ENCODE measurements around the gene PLXNA3. TPM values are rescaled to one million over a fixed set of nuclear protein-coding genes. Genes with fewer than 3 reads are reported as not detected.

Gene PLXNA3
- total RNA-seq, 1 experiment from 2014 or later = 89.3 TPM

GRCh38 chrX:154430479-154430878 is 27.6 kb upstream of the PLXNA3 start:
- CTCF ChIA-PET = no interaction called here
- Histone ChIP-seq H3K27ac (ENCODE audit: low read depth, low read length) (no peak overlapping the region), H3K4me1 (ENCODE audit: control insufficient read depth in 1 of 2, insufficient read depth in 2 of 2, low read length in 2 of 2) (peaks cover 0 to 17% of the 10 kb centered on the region in 2 experiments; a peak in 2 of 4 replicates), H3K27me3 (ENCODE audit: insufficient read depth, low read length) (no peaks in the 10 kb centered on the region), H3K36me3 (ENCODE audit: control insufficient read depth in 1 of 2, insufficient read depth in 2 of 2, low read length in 2 of 2) (no peaks in the 10 kb centered on the region), H3K4me2 (ENCODE audit: low read length) (no peak overlapping the region), H3K4me3 (replicated peaks in 1 of 2; ENCODE audit: low read depth in 1 of 2, low read length in 2 of 2) (no peak overlapping the region), H4K20me1 (ENCODE audit: insufficient read depth) (no peaks in the 10 kb centered on the region), H3K9me3 (ENCODE audit: control insufficient read depth in 1 of 2, insufficient read depth in 1 of 2, low read depth in 1 of 2, low read length in 2 of 2) (no peaks in the 10 kb centered on the region), H3K79me2 (ENCODE audit: insufficient read depth, low read length) (peaks cover 7% of the 10 kb centered on the region; the same call in 1 of the 2 replicates), H2AFZ (ENCODE audit: low read depth, low read length, poor library complexity, severe bottlenecking) (no peak overlapping the region), H3K9me2 (ENCODE audit: insufficient read depth) (no peaks in the 10 kb centered on the region), H3K9ac (ENCODE audit: low read length) (no peak overlapping the region)
- no peak for TF ChIP-seq JUND (IDR thresholded peaks at IDR 0.05)
- TF ChIP-seq ELF1 (IDR thresholded peaks at IDR 0.05; ENCODE audit: borderline replicate concordance, low read depth) = no peak
- no peak for TF ChIP-seq EGR1 (IDR thresholded peaks at IDR 0.05; ENCODE audit: low read depth)
- POLR2A ChIA-PET = no interaction called here
- no peak for DNase-seq (ENCODE audit: low read depth, low spot score)
- intact Hi-C loops (cut with micrococcal nuclease) = no loop called here
- BruUV-seq (replicated peaks) = no TSS peak
- no peak for ATAC-seq
- RAD21 ChIA-PET (ENCODE audit: low non-redundant PET in 1 of 2, low total read pairs in 2 of 2, uncharacterized antibody in 2 of 2, unreplicated experiment in 2 of 2) = no interaction called here

GRCh38 chrX:154430916-154431315 is 27.2 kb upstream of the PLXNA3 start:
- DNase-seq (ENCODE audit: low read depth, low spot score) (no peak), ATAC-seq (no peak)
- H3K4me3 ChIP-seq (replicated peaks in 1 of 2; ENCODE audit: low read depth in 1 of 2, low read length in 2 of 2) = no peak overlapping the region
- CTCF ChIA-PET = no interaction called here
- RAD21 ChIA-PET (ENCODE audit: low non-redundant PET in 1 of 2, low total read pairs in 2 of 2, uncharacterized antibody in 2 of 2, unreplicated experiment in 2 of 2) = no interaction called here
- H3K36me3 ChIP-seq (ENCODE audit: control insufficient read depth in 1 of 2, insufficient read depth in 2 of 2, low read length in 2 of 2) = no peaks in the 10 kb centered on the region
- peaks cover 7% of the 10 kb centered on the region; the same call in 1 of the 2 replicates for H3K79me2 ChIP-seq (ENCODE audit: insufficient read depth, low read length)
- no peaks in the 10 kb centered on the region for H3K9me2 ChIP-seq (ENCODE audit: insufficient read depth)
- POLR2A ChIA-PET = no interaction called here
- no TSS peak for BruUV-seq (replicated peaks)
- peaks cover 0 to 15% of the 10 kb centered on the region in 2 experiments; a peak in 2 of 4 replicates for H3K4me1 ChIP-seq (ENCODE audit: control insufficient read depth in 1 of 2, insufficient read depth in 2 of 2, low read length in 2 of 2)
- no peak for TF ChIP-seq ATF3 (IDR thresholded peaks at IDR 0.05)
- TF ChIP-seq CBX3 (IDR thresholded peaks at IDR 0.05; ENCODE audit: low read depth) = no peak
- no peak for TF ChIP-seq RAD21 (IDR thresholded peaks at IDR 0.05; ENCODE audit: low read depth)
- no peak for TF ChIP-seq FOSL1 (IDR thresholded peaks at IDR 0.05; ENCODE audit: low read depth)
- no peak for TF ChIP-seq EGR1 (IDR thresholded peaks at IDR 0.05; ENCODE audit: low read depth)
- H4K20me1 ChIP-seq (ENCODE audit: insufficient read depth) = no peaks in the 10 kb centered on the region
- H3K4me2 ChIP-seq (ENCODE audit: low read length) = no peak overlapping the region
- H2AFZ ChIP-seq (ENCODE audit: low read depth, low read length, poor library complexity, severe bottlenecking) = no peak overlapping the region
- no peaks in the 10 kb centered on the region for H3K27me3 ChIP-seq (ENCODE audit: insufficient read depth, low read length)
- H3K9ac ChIP-seq (ENCODE audit: low read length) = no peak overlapping the region
- intact Hi-C loops (cut with micrococcal nuclease) = no loop called here
- no peaks in the 10 kb centered on the region for H3K9me3 ChIP-seq (ENCODE audit: control insufficient read depth in 1 of 2, insufficient read depth in 1 of 2, low read depth in 1 of 2, low read length in 2 of 2)
- no peak overlapping the region for H3K27ac ChIP-seq (ENCODE audit: low read depth, low read length)
